IMR-90 (cell line): ENCODE data around the gene GNAT3. TPM values are rescaled to one million over a fixed set of nuclear protein-coding genes. Genes with fewer than 3 reads are reported as not detected.
A peak's percentile ranks its signal among the peaks of the same experiment; 100 is the strongest.

Source experiments
- ATAC-seq: fragments of 200-7000 bp; cut with Tn5 transposase; 2 replicates; pipeline ENCODE4 v1.9.1; 2020; ENCODE audit warnings: low read depth, mild to moderate bottlenecking, moderate library complexity
- BruUV-seq: library from RNA; stranded (reverse); fragments of 400-500 nt; replicated peaks from 2 replicates; lab custom pipeline; 2021; lab: Mats Ljungman, UMichigan
- CTCF ChIA-PET: fragments of 300-600 bp; formaldehyde crosslinking; extraction: SDS; loops from one replicate; lab custom pipeline; 2021; ENCODE audit warnings: antibody characterized with exemption; lab: Yijun Ruan, JAX
- POLR2A ChIA-PET: fragments of 300-600 bp; sonication (Branson Sonifier 250); formaldehyde crosslinking; loops from one replicate; lab custom pipeline; 2022; ENCODE audit warnings: antibody characterized with exemption; ENCODE audit not compliant: unreplicated experiment; lab: Charles Lee
- DNase-seq: peaks from one replicate; pipeline ENCODE4 v3.0.0; 2013
- H2AFZ ChIP-seq: replicated peaks from 2 replicates; pipeline ENCODE3; 2013; ENCODE audit warnings: low read length, mild to moderate bottlenecking; ENCODE audit not compliant: poor library complexity
- H2AK5ac ChIP-seq: 2 replicates; pipeline ENCODE4 v1.6.1; 2013; ENCODE audit warnings: low read depth, low read length, inconsistent platforms
- H2AK9ac ChIP-seq: replicated peaks from 2 replicates; pipeline ENCODE3; 2013; ENCODE audit warnings: mild to moderate bottlenecking, low read depth, low read length, moderate library complexity; ENCODE audit not compliant: poor library complexity
- H2BK120ac ChIP-seq: 2 replicates; pipeline ENCODE4 v1.6.1; 2013; ENCODE audit warnings: low read depth, low read length, inconsistent platforms
- H2BK15ac ChIP-seq: 3 replicates; pipeline ENCODE4 v1.6.1; 2013; ENCODE audit warnings: low read depth, low read length, inconsistent platforms
- H2BK20ac ChIP-seq: 2 replicates; pipeline ENCODE4 v1.6.1; 2013; ENCODE audit warnings: low read depth, mild to moderate bottlenecking, inconsistent platforms, low read length, moderate library complexity
- H2BK5ac ChIP-seq: 2 replicates; pipeline ENCODE4 v1.6.1; 2013; ENCODE audit warnings: mild to moderate bottlenecking, low read depth, low read length, inconsistent platforms; ENCODE audit not compliant: poor library complexity, severe bottlenecking
- H3K14ac ChIP-seq: replicated peaks from 2 replicates; pipeline ENCODE4 v1.6.1; 2013; ENCODE audit warnings: low read depth, low read length, inconsistent platforms
- H3K18ac ChIP-seq: 2 replicates; pipeline ENCODE4 v1.6.1; 2013; ENCODE audit warnings: low read depth, low read length, control low read depth
- H3K23ac ChIP-seq: 2 replicates; pipeline ENCODE4 v1.6.1; 2013; ENCODE audit warnings: low read depth, low read length, inconsistent platforms
- H3K27ac ChIP-seq: 2 replicates; pipeline ENCODE4 v1.5.1; 2013; ENCODE audit warnings: mild to moderate bottlenecking, control low read depth, low read length; ENCODE audit not compliant: insufficient read depth
- H3K27me3 ChIP-seq: 2 replicates; pipeline ENCODE4 v1.6.1; 2013; ENCODE audit warnings: low read length; ENCODE audit not compliant: control insufficient read depth, insufficient read depth
- H3K36me3 ChIP-seq: 2 replicates; pipeline ENCODE4 v1.6.1; 2013; ENCODE audit warnings: low read length, mixed read lengths; ENCODE audit not compliant: control insufficient read depth, insufficient read depth
- H3K4ac ChIP-seq: 2 replicates; pipeline ENCODE4 v1.6.1; 2013; ENCODE audit warnings: low read depth, low read length, inconsistent platforms
- H3K4me1 ChIP-seq: 2 replicates; pipeline ENCODE4 v1.6.1; 2013; ENCODE audit warnings: low read length, mixed read lengths; ENCODE audit not compliant: control insufficient read depth, insufficient read depth
- H3K4me2 ChIP-seq: 2 replicates; pipeline ENCODE4 v1.6.1; 2013; ENCODE audit warnings: low read depth, mild to moderate bottlenecking, control low read depth, low read length, moderate library complexity
- H3K4me3 ChIP-seq: 2 replicates; pipeline ENCODE4 v1.5.1; 2013; ENCODE audit warnings: low read depth, mild to moderate bottlenecking, control low read depth, low read length, moderate library complexity; ENCODE audit not compliant: insufficient read depth
- H3K56ac ChIP-seq: 2 replicates; pipeline ENCODE4 v1.6.1; 2013; ENCODE audit warnings: low read length, inconsistent platforms; ENCODE audit not compliant: insufficient read depth; ENCODE audit errors: extremely low read depth
- H3K79me1 ChIP-seq, 2 experiments: 2 replicates each; pipeline ENCODE4 v1.6.1; 2013; ENCODE audit warnings: low read length in 2 of 2, inconsistent platforms in 1 of 2, low read depth in 1 of 2
- H3K9ac ChIP-seq: 2 replicates; pipeline ENCODE4 v1.6.1; 2013; ENCODE audit warnings: low read depth, low read length, control low read depth
- H3K9me1 ChIP-seq: 2 replicates; pipeline ENCODE4 v1.6.1; 2013; ENCODE audit warnings: low read length, inconsistent platforms; ENCODE audit not compliant: insufficient read depth
- H3K9me3 ChIP-seq: 2 replicates; pipeline ENCODE4 v1.6.1; 2013; ENCODE audit warnings: low read length; ENCODE audit not compliant: control insufficient read depth, insufficient read depth
- H4K20me1 ChIP-seq: 2 replicates; pipeline ENCODE4 v1.6.1; 2013; ENCODE audit warnings: low read length, inconsistent platforms; ENCODE audit not compliant: insufficient read depth
- H4K5ac ChIP-seq: 2 replicates; pipeline ENCODE4 v1.6.1; 2013; ENCODE audit warnings: mild to moderate bottlenecking, low read depth, low read length, control low read depth
- H4K8ac ChIP-seq, 2 experiments: 2 replicates each; pipeline ENCODE4 v1.6.1; 2013; ENCODE audit warnings: low read depth in 2 of 2, low read length in 2 of 2, control low read depth in 1 of 2, inconsistent platforms in 1 of 2
- H4K91ac ChIP-seq: 2 replicates; pipeline ENCODE4 v1.6.1; 2013; ENCODE audit warnings: low read depth, low read length, inconsistent platforms; ENCODE audit not compliant: insufficient read depth
- CTCF ChIP-seq: conservative IDR thresholded peaks from 2 replicates; pipeline ENCODE4 v1.5.1; 2012; ENCODE audit warnings: mild to moderate bottlenecking, low read depth, low read length, improper control_type of control experiment
- FOS ChIP-seq: fragments of 150-350 bp; IDR thresholded peaks from 2 replicates; pipeline ENCODE4 v1.6.1; 2016; ENCODE audit warnings: low read depth, low read length
- MAZ ChIP-seq: IDR thresholded peaks from 2 replicates; pipeline ENCODE4 v1.6.1; 2012; ENCODE audit warnings: low read depth, mild to moderate bottlenecking, low read length, improper control_type of control experiment, moderate library complexity, borderline replicate concordance
- RAD21 ChIP-seq: IDR thresholded peaks from 2 replicates; pipeline ENCODE4 v1.6.1; 2012; ENCODE audit warnings: low read length, improper control_type of control experiment
- RCOR1 ChIP-seq: IDR thresholded peaks from 2 replicates; pipeline ENCODE4 v1.6.1; 2012; ENCODE audit warnings: mild to moderate bottlenecking, low read length, improper control_type of control experiment; ENCODE audit not compliant: insufficient replicate concordance
- RFX5 ChIP-seq: IDR thresholded peaks from 2 replicates; pipeline ENCODE4 v1.8.0; 2012; ENCODE audit warnings: low read depth, mild to moderate bottlenecking, low read length, moderate library complexity
- USF2 ChIP-seq: fragments of 150-350 bp; IDR thresholded peaks from 2 replicates; pipeline ENCODE4 v1.6.1; 2017; ENCODE audit warnings: mild to moderate bottlenecking, antibody characterized with exemption, low read length, low read depth
- WGBS, 2 experiments: methylation state at CpG; one replicate each; pipeline versions ENCODE4 v1.1.5 to v1.1.7; 2013; ENCODE audit warnings: missing lambda C conversion rate in 2 of 2; ENCODE audit not compliant: insufficient read length in 1 of 2; ENCODE audit errors: extremely low coverage in 2 of 2; 5-methylcytosine and 5-hydroxymethylcytosine counted together
- dilution Hi-C: fragments of 300-500 bp; cut with HindIII; formaldehyde crosslinking; loops from one replicate; pipeline ENCODE4 v1.14.3; 2018; ENCODE audit warnings: low sequenced_read_pairs; ENCODE audit not compliant: unreplicated experiment
- in situ Hi-C: fragments of 300-500 bp; cut with MboI; formaldehyde crosslinking; loops from 3 replicates; pipeline ENCODE4 v1.14.3; 2019; ENCODE audit warnings: low sequenced_read_pairs, inconsistent platforms, mixed read lengths
- intact Hi-C: fragments of 100-400 bp; cut with micrococcal nuclease; formaldehyde crosslinking; loops from 2 replicates; pipeline ENCODE4 v1.10.0; 2022
- polyA plus RNA-seq, 3 experiments: library from polyadenylated mRNA; depleted of rRNA; stranded (reverse); fragments of >200 nt; gene quantifications; 2 replicates each; pipeline ENCODE4 v1.2.3, GENCODE V29; 2012; ENCODE audit warnings: low replicate concordance in 1 of 3
- total RNA-seq: library from RNA; depleted of rRNA; stranded (reverse); fragments of >200 nt; gene quantifications from 2 replicates; pipeline ENCODE4 v1.2.3, GENCODE V29; 2012

Gene GNAT3
- total and polyA plus RNA-seq, 2 of the 4 experiments (the other 2 are of a cell fraction): not detected

- ATAC-seq: peak; percentile 65
- CTCF ChIA-PET: interaction anchor here (1.5 kb wide), 1 partner anchor 240 kb away, joined by 3 read pairs; no protein-coding TSS in a partner anchor
- peak overlapping the region; percentile 74 for H2BK5ac ChIP-seq
- POLR2A ChIA-PET: no interaction called here
- dilution Hi-C loops: no loop called here
- no peaks in the 10 kb centered on the region for H3K27me3 ChIP-seq
- in situ Hi-C loops: loop anchor here (25.0 kb wide), 1 partner anchor 1021 kb away; no protein-coding TSS in a partner anchor
- no peak overlapping the region for H2AK9ac ChIP-seq
- peak overlapping the region; percentile 90; the same call in 1 of the 2 replicates for H4K5ac ChIP-seq
- no peaks in the 10 kb centered on the region for H3K79me1 ChIP-seq
- no TSS peak for BruUV-seq
- H2BK15ac ChIP-seq: 0 out of 3 replicates have a peak overlapping the region, but pooled peaks have one; percentile 6
- H4K20me1 ChIP-seq: no peaks in the 10 kb centered on the region
- intact Hi-C loops: no loop called here
- no peak overlapping the region for H3K56ac ChIP-seq
- H3K36me3 ChIP-seq: no peaks in the 10 kb centered on the region
- H3K4me1 ChIP-seq: peaks cover 2% of the 10 kb centered on the region; the same call in 1 of the 2 replicates
- H4K91ac ChIP-seq: no peak overlapping the region
- no peak overlapping the region for H3K23ac ChIP-seq
- H3K9ac ChIP-seq: no peak overlapping the region
- H2AFZ ChIP-seq: no peak overlapping the region
- no peak overlapping the region for H3K4me3 ChIP-seq
- peak overlapping the region; percentile 57; the same call in 1 of the 2 replicates for H2AK5ac ChIP-seq
- no peak overlapping the region for H3K27ac ChIP-seq
- no peak for TF ChIP-seq RAD21
- no peak for TF ChIP-seq RCOR1
- no peak for TF ChIP-seq CTCF
- no peak for TF ChIP-seq MAZ
- TF ChIP-seq FOS: no peak
- TF ChIP-seq RFX5: no peak
- TF ChIP-seq USF2: no peak
- H3K4ac ChIP-seq: peak overlapping the region; percentile 44; the same call in 1 of the 2 replicates
- H3K9me3 ChIP-seq: no peaks in the 10 kb centered on the region
- 100% methylated on average over 1 of the region's 2 CpGs; no CpG with 5 or more reads in 1 of the 2 experiments for WGBS, 2 experiments
- peak overlapping the region; percentile 59; the same call in 1 of the 2 replicates for H3K4me2 ChIP-seq
- no peak overlapping the region for H2BK120ac ChIP-seq
- H3K18ac ChIP-seq: peak overlapping the region; percentile 87; the same call in 1 of the 2 replicates
- H4K8ac ChIP-seq: peak overlapping the region in 1 of 2 experiments; percentile 66; a peak in 2 of 4 replicates
- H3K9me1 ChIP-seq: no peaks in the 10 kb centered on the region
- H3K14ac ChIP-seq: no peak overlapping the region; the same call in 1 of the 2 replicates
- no peak overlapping the region; the same call in 1 of the 2 replicates for H2BK20ac ChIP-seq
- DNase-seq: peak; percentile 62
Observed at GRCh38 chr7:80440883-80441282, 71.0 kb downstream of the GNAT3 start.
